Smooth muscle cell (in vitro differentiated cells): Measurements from ENCODE around the gene PALD1. TPM values are rescaled to one million over a fixed set of nuclear protein-coding genes. Genes with fewer than 3 reads are reported as not detected.

Experiments
- DNase-seq: peaks from one replicate; lab custom pipeline; 2025; ENCODE audit not compliant: unreplicated experiment; lab: John Stamatoyannopoulos, UW
- H2AFZ ChIP-seq: fragments of 200-600 bp; sonication (generic); 2 replicates; pipeline ENCODE4 v1.6.0; 2016; ENCODE audit warnings: antibody characterized with exemption, low read depth, mild to moderate bottlenecking
- H3F3A ChIP-seq: fragments of 200-600 bp; sonication (generic); 2 replicates; pipeline ENCODE4 v1.6.0; 2017; ENCODE audit warnings: antibody characterized with exemption, low read depth
- H3K27ac ChIP-seq: fragments of 200-600 bp; sonication (generic); 2 replicates; pipeline ENCODE4 v1.5.1; 2016; ENCODE audit warnings: low read depth, mild to moderate bottlenecking
- H3K27me3 ChIP-seq: fragments of 200-600 bp; sonication (generic); 2 replicates; pipeline ENCODE4 v1.6.1; 2016; ENCODE audit warnings: low read depth, mild to moderate bottlenecking
- H3K36me3 ChIP-seq: fragments of 200-600 bp; sonication (generic); 2 replicates; pipeline ENCODE4 v1.5.1; 2016; ENCODE audit warnings: low read depth
- H3K4me1 ChIP-seq: fragments of 200-600 bp; sonication (generic); 2 replicates; pipeline ENCODE4 v1.5.1; 2016; ENCODE audit warnings: low read depth
- H3K4me2 ChIP-seq: fragments of 200-600 bp; sonication (generic); 2 replicates; pipeline ENCODE4 v1.6.0; 2016; ENCODE audit warnings: mild to moderate bottlenecking
- H3K4me3 ChIP-seq: fragments of 200-600 bp; sonication (generic); 2 replicates; pipeline ENCODE4 v1.5.1; 2016; ENCODE audit warnings: mild to moderate bottlenecking
- H3K79me2 ChIP-seq: fragments of 200-600 bp; sonication (generic); 2 replicates; pipeline ENCODE4 v1.6.0; 2016; ENCODE audit warnings: low read depth, mild to moderate bottlenecking
- H3K9ac ChIP-seq: fragments of 200-600 bp; sonication (generic); 2 replicates; pipeline ENCODE4 v1.6.0; 2016; ENCODE audit warnings: low read depth
- H3K9me3 ChIP-seq: fragments of 200-600 bp; sonication (generic); replicated peaks from 2 replicates; pipeline ENCODE4 v1.5.1; 2016; ENCODE audit warnings: low read depth
- H4K20me1 ChIP-seq: fragments of 200-600 bp; sonication (generic); 2 replicates; pipeline ENCODE4 v1.6.0; 2016; ENCODE audit warnings: low read depth
- CTCF ChIP-seq: fragments of 200-600 bp; sonication (generic); IDR thresholded peaks from 2 replicates; pipeline ENCODE4 v1.5.1; 2017; ENCODE audit warnings: borderline replicate concordance, mild to moderate bottlenecking, antibody characterized with exemption; ENCODE audit not compliant: insufficient read depth, poor library complexity, severe bottlenecking
- WGBS: methylation state at CpG from one replicate; pipeline ENCODE4 v1.1.7; 2016; ENCODE audit warnings: low lambda C conversion rate; 5-methylcytosine and 5-hydroxymethylcytosine counted together
- polyA plus RNA-seq: library from polyadenylated mRNA; unstranded; fragments of >200 nt; fragmentation: Nextera tagmentation; extraction: Ambion mirVana; gene quantifications from 2 replicates; pipeline ENCODE4 v1.2.1, GENCODE V29; 2016
- total RNA-seq: library from RNA; depleted of rRNA; stranded (reverse); fragments of >200 nt; gene quantifications from 2 replicates; pipeline ENCODE4 v1.2.3, GENCODE V29; 2014

The PALD1 gene
- total and polyA plus RNA-seq, 2 experiments from 2014 or later, result 1.4 to 2.2 TPM

GRCh38 chr10:70508912-70509756 is 30.6 kb downstream of the PALD1 start:
- Histone ChIP-seq H3K36me3 (no peaks in the 10 kb centered on the region), H3K27me3 (no peaks in the 10 kb centered on the region), H3K4me3 (no peak overlapping the region), H3K9me3 (no peaks in the 10 kb centered on the region), H3K4me2 (no peak overlapping the region), H2AFZ (no peak overlapping the region), H3K9ac (no peak overlapping the region), H4K20me1 (no peaks in the 10 kb centered on the region), H3K79me2 (no peaks in the 10 kb centered on the region), H3K27ac (no peak overlapping the region), H3F3A (no peaks in the 10 kb centered on the region), H3K4me1 (peaks cover 6% of the 10 kb centered on the region)
- no peak for TF ChIP-seq CTCF
- 53% methylated on average over 13 of the region's 14 CpGs for WGBS
- DNase-seq, result no peak

GRCh38 chr10:70509757-70510147 is 31.2 kb downstream of the PALD1 start:
- Histone ChIP-seq H3K4me2 (no peak overlapping the region), H3K36me3 (no peaks in the 10 kb centered on the region), H3K9ac (no peak overlapping the region), H4K20me1 (no peaks in the 10 kb centered on the region), H3K4me1 (peaks cover 6% of the 10 kb centered on the region), H3K27me3 (no peaks in the 10 kb centered on the region), H3K9me3 (no peaks in the 10 kb centered on the region), H3K27ac (no peak overlapping the region), H3F3A (no peaks in the 10 kb centered on the region), H3K4me3 (no peak overlapping the region), H2AFZ (no peak overlapping the region), H3K79me2 (no peaks in the 10 kb centered on the region)
- WGBS, result 78% methylated on average over 7 of the region's 7 CpGs
- TF ChIP-seq CTCF, result no peak
- DNase-seq, result no peak

- Histone ChIP-seq H3K27ac (no peak overlapping the region), H3K27me3 (no peaks in the 10 kb centered on the region), H3F3A (no peaks in the 10 kb centered on the region), H3K9me3 (no peaks in the 10 kb centered on the region), H4K20me1 (no peaks in the 10 kb centered on the region), H3K9ac (no peak overlapping the region), H3K36me3 (no peaks in the 10 kb centered on the region), H3K4me1 (peaks cover 6% of the 10 kb centered on the region), H3K79me2 (no peaks in the 10 kb centered on the region), H3K4me3 (no peak overlapping the region), H2AFZ (no peak overlapping the region), H3K4me2 (no peak overlapping the region)
- no peak for TF ChIP-seq CTCF
- DNase-seq, result no peak
- WGBS, result 91% methylated on average over 4 of the region's 4 CpGs
Observed at GRCh38 chr10:70510453-70510852, 31.9 kb downstream of the PALD1 start.

GRCh38 chr10:70510904-70511303 is 32.3 kb downstream of the PALD1 start:
- Histone ChIP-seq H3F3A (no peaks in the 10 kb centered on the region), H3K4me1 (peaks cover 6% of the 10 kb centered on the region), H3K79me2 (no peaks in the 10 kb centered on the region), H3K36me3 (no peaks in the 10 kb centered on the region), H3K4me3 (no peak overlapping the region), H2AFZ (no peak overlapping the region), H4K20me1 (no peaks in the 10 kb centered on the region), H3K4me2 (no peak overlapping the region), H3K27me3 (no peaks in the 10 kb centered on the region), H3K27ac (no peak overlapping the region), H3K9ac (no peak overlapping the region), H3K9me3 (no peaks in the 10 kb centered on the region)
- no peak for TF ChIP-seq CTCF
- 70% methylated on average over 6 of the region's 6 CpGs for WGBS
- DNase-seq, result no peak
